Measurements from ENCODE around the gene RPL18. TPM values are rescaled to one million over a fixed set of nuclear protein-coding genes. Genes with fewer than 3 reads are reported as not detected.
"Not testable (repeated sequence)": the region's sequence is repeated elsewhere in the genome, so short reads cannot be mapped to it uniquely, and the experiment has no call there.

RPL18 gene
- total RNA-seq, 1 experiment from 2014 or later, result 1,812 TPM

- peaks cover 45% of the 10 kb centered on the region for H3K4me1 ChIP-seq
- CTCF ChIA-PET, result interaction anchor here (0.6 to 1.2 kb wide), 3 partner anchors 15 to 243 kb away, joined by 3 to 4 read pairs (median 3); partner anchors contain the start of genes KDELR1, RPL18 and SPHK2
- H3K4me1 Mint-ChIP-seq (ENCODE audit: low read depth, unreplicated experiment), result peaks cover 34% of the 10 kb centered on the region
- no peaks in the 10 kb centered on the region for H3K9me3 ChIP-seq
- peaks cover 9% of the 10 kb centered on the region for H3K9me3 Mint-ChIP-seq (ENCODE audit: unreplicated experiment)
- POLR2A ChIA-PET, result interaction anchor here (0.5 to 2.6 kb wide), 4 partner anchors 10 to 976 kb away, joined by 4 to 37 read pairs (median 13); partner anchors contain the start of genes PPP1R15A, RPL18 and SPHK2
- H3K4me3 ChIP-seq (ENCODE audit: low read depth, low read length), result peak overlapping the region; percentile 22
- no peak for DNase-seq
- H3K27me3 ChIP-seq (replicated peaks; ENCODE audit: control insufficient read depth, insufficient read depth, low read length), result no peaks in the 10 kb centered on the region
- H3K36me3 ChIP-seq (ENCODE audit: control insufficient read depth, insufficient read depth, low read length), result 0 out of 2 replicates have a peak, but pooled peaks cover 1% of the 10 kb centered on the region
- H3K27me3 Mint-ChIP-seq (ENCODE audit: insufficient read depth, unreplicated experiment), result no peaks in the 10 kb centered on the region
- H3K27ac Mint-ChIP-seq (ENCODE audit: unreplicated experiment), result peak overlapping the region; percentile 93
- intact Hi-C loops (cut with micrococcal nuclease; ENCODE audit: unreplicated experiment), result no loop called here
- BruUV-seq (replicated peaks), result no TSS peak
- TF ChIP-seq CTCF (IDR thresholded peaks at IDR 0.05; ENCODE audit: insufficient read depth in 1 of 2, low read depth in 1 of 2, low read length in 1 of 2, severe bottlenecking in 1 of 2, unreplicated experiment in 1 of 2), result no peak
- H3K4me3 Mint-ChIP-seq (ENCODE audit: unreplicated experiment), result peak overlapping the region; percentile 80
- H3K36me3 Mint-ChIP-seq (ENCODE audit: insufficient read depth, unreplicated experiment), result peaks cover 82% of the 10 kb centered on the region
Observed at GRCh38 chr19:48634036-48634342, 15.0 kb upstream of the RPL18 start.

GRCh38 chr19:48633148-48634035 lies 14.4 kb upstream of the RPL18 start:
- CTCF ChIA-PET, result interaction anchor here (0.7 to 1.2 kb wide), 3 partner anchors 14 to 242 kb away, joined by 3 to 4 read pairs (median 3); partner anchors contain the start of genes KDELR1, RPL18 and SPHK2
- peaks cover 32% of the 10 kb centered on the region for H3K4me1 Mint-ChIP-seq (ENCODE audit: low read depth, unreplicated experiment)
- peaks cover 4% of the 10 kb centered on the region for H3K9me3 Mint-ChIP-seq (ENCODE audit: unreplicated experiment)
- no peaks in the 10 kb centered on the region for H3K27me3 ChIP-seq (replicated peaks; ENCODE audit: control insufficient read depth, insufficient read depth, low read length)
- peak overlapping the region; percentile 93 for H3K27ac Mint-ChIP-seq (ENCODE audit: unreplicated experiment)
- 0 out of 2 replicates have a peak, but pooled peaks cover 1% of the 10 kb centered on the region for H3K36me3 ChIP-seq (ENCODE audit: control insufficient read depth, insufficient read depth, low read length)
- POLR2A ChIA-PET, result interaction anchor here (0.5 to 2.6 kb wide), 4 partner anchors 9 to 975 kb away, joined by 4 to 37 read pairs (median 13); partner anchors contain the start of genes PPP1R15A, RPL18 and SPHK2
- intact Hi-C loops (cut with micrococcal nuclease; ENCODE audit: unreplicated experiment), result loop anchor here (1.0 kb wide), 2 partner anchors 9 to 79 kb away; no protein-coding TSS in a partner anchor
- DNase-seq, result peak; percentile 93 to 98
- no peak overlapping the region for H3K4me3 ChIP-seq (ENCODE audit: low read depth, low read length)
- peaks cover 43% of the 10 kb centered on the region for H3K4me1 ChIP-seq
- peaks cover 83% of the 10 kb centered on the region for H3K36me3 Mint-ChIP-seq (ENCODE audit: insufficient read depth, unreplicated experiment)
- no peaks in the 10 kb centered on the region for H3K27me3 Mint-ChIP-seq (ENCODE audit: insufficient read depth, unreplicated experiment)
- H3K9me3 ChIP-seq, result no peaks in the 10 kb centered on the region
- no peak for TF ChIP-seq CTCF (IDR thresholded peaks at IDR 0.05; ENCODE audit: insufficient read depth in 1 of 2, low read depth in 1 of 2, low read length in 1 of 2, severe bottlenecking in 1 of 2, unreplicated experiment in 1 of 2)
- peak overlapping the region; percentile 80 for H3K4me3 Mint-ChIP-seq (ENCODE audit: unreplicated experiment)
- BruUV-seq (replicated peaks), result no TSS peak

DNA sequence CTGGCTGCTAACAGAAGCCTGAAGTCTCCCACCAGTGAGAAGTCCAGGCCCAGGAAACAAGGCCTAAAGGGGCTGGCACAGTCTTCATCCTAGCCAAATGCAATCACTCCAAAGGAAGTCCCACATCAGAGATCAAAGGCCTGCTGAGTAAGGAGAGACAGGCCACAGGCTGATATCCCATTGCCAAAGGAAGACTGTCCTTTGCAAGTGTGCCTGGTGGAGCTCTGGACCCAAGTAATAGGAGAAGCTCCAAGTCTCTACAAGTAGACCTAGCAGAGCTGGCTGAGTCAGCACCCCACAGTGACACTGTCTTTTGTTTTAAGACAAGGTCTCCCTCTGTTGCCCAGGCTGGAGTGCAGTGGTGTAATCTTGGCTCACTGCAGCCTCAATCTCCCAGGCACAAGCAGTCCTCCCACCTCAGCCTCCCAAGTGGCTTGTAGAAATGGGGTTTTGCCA lies 13.7 kb upstream of the RPL18 start:
- BruUV-seq (replicated peaks), result no TSS peak
- Mint-ChIP-seq H3K4me1 (ENCODE audit: low read depth, unreplicated experiment) (peaks cover 29% of the 10 kb centered on the region), H3K9me3 (ENCODE audit: unreplicated experiment) (no peaks in the 10 kb centered on the region), H3K4me3 (ENCODE audit: unreplicated experiment) (peak overlapping the region; percentile 80), H3K36me3 (ENCODE audit: insufficient read depth, unreplicated experiment) (peaks cover 83% of the 10 kb centered on the region), H3K27ac (ENCODE audit: unreplicated experiment) (peak overlapping the region; percentile 93), H3K27me3 (ENCODE audit: insufficient read depth, unreplicated experiment) (no peaks in the 10 kb centered on the region)
- Histone ChIP-seq H3K36me3 (ENCODE audit: control insufficient read depth, insufficient read depth, low read length) (0 out of 2 replicates have a peak, but pooled peaks cover 1% of the 10 kb centered on the region), H3K4me3 (ENCODE audit: low read depth, low read length) (no peak overlapping the region), H3K27me3 (replicated peaks; ENCODE audit: control insufficient read depth, insufficient read depth, low read length) (no peaks in the 10 kb centered on the region), H3K9me3 (no peaks in the 10 kb centered on the region), H3K4me1 (peaks cover 48% of the 10 kb centered on the region)
- DNase-seq, result peak in 1 of 2 experiments; percentile 48
- ChIA-PET POLR2A (interaction anchor here (2.5 to 2.6 kb wide), 2 partner anchors 9 to 15 kb away, joined by 21 to 37 read pairs; partner anchors contain the start of genes RPL18 and SPHK2), CTCF (interaction anchor here (0.7 kb wide), 1 partner anchor 73 kb away, joined by 3 read pairs; no protein-coding TSS in a partner anchor)
- no peak for TF ChIP-seq CTCF (IDR thresholded peaks at IDR 0.05; ENCODE audit: insufficient read depth in 1 of 2, low read depth in 1 of 2, low read length in 1 of 2, severe bottlenecking in 1 of 2, unreplicated experiment in 1 of 2)
- intact Hi-C loops (cut with micrococcal nuclease; ENCODE audit: unreplicated experiment), result loop anchor here (1.0 kb wide), 2 partner anchors 8 to 78 kb away; no protein-coding TSS in a partner anchor

GRCh38 chr19:48632286-48632685 lies 13.3 kb upstream of the RPL18 start:
- DNase-seq; BruUV-seq (replicated peaks); H3K27me3 ChIP-seq (replicated peaks; ENCODE audit: control insufficient read depth, insufficient read depth, low read length); CTCF ChIA-PET; intact Hi-C loops (cut with micrococcal nuclease; ENCODE audit: unreplicated experiment); H3K36me3 ChIP-seq (ENCODE audit: control insufficient read depth, insufficient read depth, low read length); H3K9me3 Mint-ChIP-seq (ENCODE audit: unreplicated experiment); H3K9me3 ChIP-seq; H3K27me3 Mint-ChIP-seq (ENCODE audit: insufficient read depth, unreplicated experiment); H3K4me3 ChIP-seq (ENCODE audit: low read depth, low read length): not testable (repeated sequence)
- Mint-ChIP-seq H3K4me3 (ENCODE audit: unreplicated experiment) (peak overlapping the region; percentile 50), H3K4me1 (ENCODE audit: low read depth, unreplicated experiment) (peaks cover 33% of the 10 kb centered on the region), H3K36me3 (ENCODE audit: insufficient read depth, unreplicated experiment) (peaks cover 83% of the 10 kb centered on the region), H3K27ac (ENCODE audit: unreplicated experiment) (peak overlapping the region; percentile 93)
- POLR2A ChIA-PET, result interaction anchor here (0.5 to 2.5 kb wide), 3 partner anchors 8 to 708 kb away, joined by 3 to 21 read pairs (median 6); partner anchors contain the start of genes RPL18 and SPHK2
- H3K4me1 ChIP-seq, result peaks cover 53% of the 10 kb centered on the region

Measured in Caco-2 (cell line).